GM12878 (cell line): ENCODE data around the gene RIC8B. TPM values are rescaled to one million over a fixed set of nuclear protein-coding genes. Genes with fewer than 3 reads are reported as not detected.

Source experiments
- ATAC-seq: fragments of 200-7000 bp; cut with Tn5 transposase; 3 replicates; pipeline ENCODE4 v1.9.1; 2020; ENCODE audit warnings: mild to moderate bottlenecking, moderate library complexity
- BruUV-seq: library from RNA; stranded (reverse); fragments of 400-500 nt; replicated peaks from 2 replicates; lab custom pipeline; 2021; lab: Mats Ljungman, UMichigan
- CTCF ChIA-PET: fragments of 300-600 bp; sonication (Branson Sonifier 250); formaldehyde crosslinking; extraction: SDS; loops from one replicate; lab custom pipeline; 2021; ENCODE audit warnings: inconsistent platforms; lab: Yijun Ruan, JAX
- POLR2A ChIA-PET: fragments of 350-600 bp; formaldehyde crosslinking; extraction: SDS; loops from one replicate; lab custom pipeline; 2021; ENCODE audit warnings: inconsistent platforms; lab: Charles Lee
- RAD21 ChIA-PET: fragments of 300-600 bp; sonication (Branson Sonifier 250); formaldehyde crosslinking; loops from one replicate; lab custom pipeline; 2023; ENCODE audit warnings: antibody characterized with exemption; ENCODE audit not compliant: unreplicated experiment; lab: Charles Lee
- SMC1A ChIA-PET: fragments of 300-600 bp; sonication (Branson Sonifier 250); formaldehyde crosslinking; loops from one replicate; lab custom pipeline; 2023; ENCODE audit not compliant: unreplicated experiment, uncharacterized antibody; lab: Charles Lee
- DNase-seq: peaks from one replicate; pipeline ENCODE4 v3.0.0-alpha.2; 2011; ENCODE audit warnings: low read depth, low spot score
- FAIRE-seq: peaks from 3 replicates; lab custom pipeline; 2011; peaks lifted over from hg19 to GRCh38; lab: Jason Lieb, UNC
- H2AFZ ChIP-seq: 2 replicates; pipeline ENCODE4 v1.6.0; 2011; ENCODE audit warnings: low read depth, low read length, control low read depth; ENCODE audit not compliant: control insufficient read depth
- H3K27ac ChIP-seq: 2 replicates; pipeline ENCODE4 v1.5.1; 2011; ENCODE audit warnings: control low read depth; ENCODE audit not compliant: control insufficient read depth, insufficient read depth
- H3K27me3 ChIP-seq, 2 experiments: replicated peaks in 1 of 2; 2 replicates each; pipeline versions ENCODE4 v1.6.0 to v1.6.1; 2011; ENCODE audit warnings: low read length in 1 of 2; ENCODE audit not compliant: control insufficient read depth in 2 of 2, insufficient read depth in 2 of 2
- H3K36me3 ChIP-seq, 2 experiments: 2 replicates each; pipeline ENCODE4 v1.5.1; 2011; ENCODE audit warnings: low read length in 1 of 2; ENCODE audit not compliant: control insufficient read depth in 2 of 2, insufficient read depth in 2 of 2
- H3K4me1 ChIP-seq: 2 replicates; pipeline ENCODE4 v1.6.1; 2011; ENCODE audit warnings: mild to moderate bottlenecking, low read length, moderate library complexity, mixed read lengths; ENCODE audit not compliant: control insufficient read depth, insufficient read depth
- H3K4me2 ChIP-seq: 2 replicates; pipeline ENCODE4 v1.6.0; 2011; ENCODE audit warnings: control low read depth; ENCODE audit not compliant: control insufficient read depth, insufficient read depth
- H3K4me3 ChIP-seq: fragments of 200-600 bp; sonication (generic); 2 replicates; pipeline ENCODE4 v1.5.1; 2016
- H3K79me2 ChIP-seq: 2 replicates; pipeline ENCODE4 v1.6.0; 2011; ENCODE audit warnings: low read length; ENCODE audit not compliant: control insufficient read depth, insufficient read depth
- H3K9ac ChIP-seq: 2 replicates; pipeline ENCODE4 v1.8.0; 2011; ENCODE audit warnings: low read length, control low read depth, mixed read lengths; ENCODE audit not compliant: control insufficient read depth, insufficient read depth
- H3K9me3 ChIP-seq: replicated peaks from 3 replicates; pipeline ENCODE4 v1.5.1; 2011; ENCODE audit warnings: mild to moderate bottlenecking, low read length; ENCODE audit not compliant: control insufficient read depth, insufficient read depth
- H4K20me1 ChIP-seq: 2 replicates; pipeline ENCODE4 v1.6.0; 2011; ENCODE audit not compliant: control insufficient read depth, insufficient read depth
- NR2F1 ChIP-seq: fragments of 450-650 bp; conservative IDR thresholded peaks from 2 replicates; pipeline ENCODE4 v1.6.1; 2017; ENCODE audit warnings: mild to moderate bottlenecking
- ZBTB40 ChIP-seq: fragments of 450-650 bp; IDR thresholded peaks from 2 replicates; pipeline ENCODE4 v1.6.1; 2016; ENCODE audit warnings: mild to moderate bottlenecking, moderate library complexity, borderline replicate concordance
- WGBS: methylation state at CpG from one replicate; pipeline ENCODE4 v1.1.6; 2016; ENCODE audit warnings: low lambda C conversion rate; ENCODE audit not compliant: insufficient replicate concordance, insufficient coverage; ENCODE audit errors: missing lambda C conversion rate; 5-methylcytosine and 5-hydroxymethylcytosine counted together
- in situ Hi-C: fragments of 300-500 bp; cut with MboI; formaldehyde crosslinking; loops from 9 replicates; pipeline ENCODE4 v1.14.3; 2018; ENCODE audit warnings: mixed read lengths
- intact Hi-C: fragments of 100-400 bp; cut with micrococcal nuclease; formaldehyde crosslinking; loops from one replicate; pipeline ENCODE4 v1.14.2; 2022; ENCODE audit not compliant: unreplicated experiment
- polyA plus RNA-seq, 11 experiments: library from polyadenylated mRNA; depleted of rRNA in 4 of 11; unstranded in 6 of 11; stranded (reverse) in 5 of 11; fragments of >200 nt; fragmentation: Nextera tagmentation in 4 of 11; fragmentation: Illumina TruSeq in 1 of 11; extraction: Ambion mirVana in 4 of 11; extraction: Trizol in 1 of 11; gene quantifications; 1 replicate in 1 of 11; 2 replicates in 10 of 11; pipeline versions ENCODE4 v1.2.1 to v1.2.3, GENCODE V29; 2011 to 2016; ENCODE audit warnings: inconsistent platforms in 2 of 11, missing spikeins in 2 of 11, low read depth in 1 of 11
- total RNA-seq, 4 experiments: library from RNA; depleted of rRNA in 3 of 4; stranded (reverse); fragments of >200 nt in 3 of 4; fragmentation: Illumina TruSeq in 1 of 4; extraction: Trizol in 1 of 4; gene quantifications; 2 replicates each; pipeline versions ENCODE4 v1.2.1 to v1.2.3, GENCODE V29; 2013 to 2021

RIC8B gene
- total and polyA plus RNA-seq, 10 of the 15 experiments (the other 5 are each of a cell fraction or from before 2014, with no cell fraction given), result 2.3 to 10.8 (median 6.2) TPM

GRCh38 chr12:106915635-106916026 is 141.1 kb downstream of the RIC8B start:
- H3K9me3 ChIP-seq, result no peaks in the 10 kb centered on the region; the same call in 2 of the 3 replicates
- intact Hi-C loops (loop anchor here (5.0 to 10.0 kb wide), 3 partner anchors 73 to 691 kb away; no protein-coding TSS in a partner anchor), in situ Hi-C loops (loop anchor here (5.0 kb wide), 1 partner anchor 528 kb away; no protein-coding TSS in a partner anchor)
- H2AFZ ChIP-seq, result no peak overlapping the region; the same call in 1 of the 2 replicates
- H3K79me2 ChIP-seq, result no peaks in the 10 kb centered on the region
- H3K9ac ChIP-seq, result no peak overlapping the region
- H3K4me2 ChIP-seq, result peak overlapping the region; percentile 17; the same call in 1 of the 2 replicates
- ChIA-PET CTCF (interaction anchor here (0.8 to 7.8 kb wide), 3 partner anchors 10 to 74 kb away, joined by 3 to 102 read pairs (median 60); no protein-coding TSS in a partner anchor), RAD21 (no interaction called here), SMC1A (interaction anchor here (0.6 to 1.4 kb wide), 3 partner anchors 9 to 538 kb away, joined by 3 to 4 read pairs (median 3); no protein-coding TSS in a partner anchor), POLR2A (no interaction called here)
- WGBS, result 39% methylated on average over 5 of the region's 5 CpGs
- H3K4me1 ChIP-seq, result peaks cover 19% of the 10 kb centered on the region
- ATAC-seq (peak; percentile 18), DNase-seq (no peak), FAIRE-seq (no peak)
- H3K4me3 ChIP-seq, result no peak overlapping the region
- TF ChIP-seq NR2F1 (0 out of 2 replicates have a peak, but pooled peaks have one; percentile 15), ZBTB40 (no peak)
- no peaks in the 10 kb centered on the region for H3K27me3 ChIP-seq
- H3K36me3 ChIP-seq, result no peaks in the 10 kb centered on the region
- H3K27ac ChIP-seq, result no peak overlapping the region
- BruUV-seq, result no TSS peak
- no peaks in the 10 kb centered on the region for H4K20me1 ChIP-seq
